SJSA1 (cell line): Measurements from ENCODE around the gene ASIC2. TPM values are rescaled to one million over a fixed set of nuclear protein-coding genes. Genes with fewer than 3 reads are reported as not detected.
"Not testable (repeated sequence)": the region's sequence is repeated elsewhere in the genome, so short reads cannot be mapped to it uniquely, and the experiment has no call there.

Experiments used
- DNase-seq, 2 experiments: peaks; one replicate each; pipeline ENCODE4 v3.0.0-alpha.2; 2015 to 2020; ENCODE audit warnings: low spot score in 2 of 2, low read depth in 1 of 2
- H3K27ac ChIP-seq: fragments of 250-450 bp; sonication (Bioruptor Pico); 2 replicates; pipeline ENCODE4 v1.5.1; 2020; ENCODE audit warnings: mild to moderate bottlenecking, moderate library complexity
- H3K27me3 ChIP-seq: fragments of 250-450 bp; sonication (Bioruptor Pico); replicated peaks from 2 replicates; pipeline ENCODE4 v1.5.1; 2020; ENCODE audit warnings: mild to moderate bottlenecking, moderate library complexity
- H3K36me3 ChIP-seq: fragments of 250-450 bp; sonication (Bioruptor Pico); 2 replicates; pipeline ENCODE4 v1.5.1; 2020; ENCODE audit warnings: mild to moderate bottlenecking
- H3K4me1 ChIP-seq: fragments of 250-450 bp; sonication (Bioruptor Pico); replicated peaks from 2 replicates; pipeline ENCODE4 v1.6.1; 2021; ENCODE audit warnings: mild to moderate bottlenecking
- H3K4me3 ChIP-seq: fragments of 250-450 bp; sonication (Bioruptor Pico); 2 replicates; pipeline ENCODE4 v1.5.1; 2020; ENCODE audit warnings: mild to moderate bottlenecking
- H3K9me3 ChIP-seq: fragments of 250-450 bp; sonication (Bioruptor Pico); replicated peaks from 2 replicates; pipeline ENCODE4 v1.5.1; 2020; ENCODE audit warnings: mild to moderate bottlenecking
- total RNA-seq: library from RNA; depleted of rRNA; stranded (reverse); fragments of >200 nt; shearing (Covaris generic); gene quantifications from 2 replicates; pipeline ENCODE4 v1.2.3, GENCODE V29; 2014

Gene ASIC2
- total RNA-seq, 1 experiment from 2014 or later, result not detected

DNA sequence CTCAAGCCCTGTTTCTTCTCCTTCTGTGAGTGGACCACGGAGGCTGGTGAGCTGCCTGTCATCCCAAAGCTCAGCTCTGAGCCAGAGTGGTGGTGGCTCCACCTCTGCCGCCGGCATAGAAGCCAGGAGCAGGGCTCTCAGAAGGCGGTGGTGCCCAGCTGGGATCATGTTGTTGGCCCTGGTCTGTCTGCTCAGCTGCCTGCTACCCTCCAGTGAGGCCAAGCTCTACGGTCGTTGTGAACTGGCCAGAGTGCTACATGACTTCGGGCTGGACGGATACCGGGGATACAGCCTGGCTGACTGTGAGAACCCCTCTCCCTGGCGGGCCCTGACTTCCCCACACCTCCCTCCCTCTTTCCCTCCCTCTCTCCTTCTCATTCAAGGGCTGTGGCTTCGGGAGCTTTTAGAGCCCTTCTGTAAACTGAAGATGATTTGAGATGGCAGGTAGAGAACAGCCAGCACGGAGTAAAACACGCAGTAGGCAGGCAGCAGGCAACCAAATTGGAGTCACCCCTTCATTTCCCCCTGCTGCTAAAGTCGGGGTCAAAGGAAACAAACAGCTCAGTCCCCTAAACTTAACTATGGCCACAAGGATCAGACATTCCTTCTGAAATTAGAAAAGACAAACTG lies 297.6 kb downstream of the ASIC2 start:
- H3K27ac ChIP-seq, result no peak overlapping the region
- no peak for DNase-seq
- H3K4me3 ChIP-seq, result no peak overlapping the region
- no peaks in the 10 kb centered on the region for H3K9me3 ChIP-seq
- no peaks in the 10 kb centered on the region for H3K4me1 ChIP-seq
- no peaks in the 10 kb centered on the region for H3K36me3 ChIP-seq
- no peaks in the 10 kb centered on the region for H3K27me3 ChIP-seq

DNA sequence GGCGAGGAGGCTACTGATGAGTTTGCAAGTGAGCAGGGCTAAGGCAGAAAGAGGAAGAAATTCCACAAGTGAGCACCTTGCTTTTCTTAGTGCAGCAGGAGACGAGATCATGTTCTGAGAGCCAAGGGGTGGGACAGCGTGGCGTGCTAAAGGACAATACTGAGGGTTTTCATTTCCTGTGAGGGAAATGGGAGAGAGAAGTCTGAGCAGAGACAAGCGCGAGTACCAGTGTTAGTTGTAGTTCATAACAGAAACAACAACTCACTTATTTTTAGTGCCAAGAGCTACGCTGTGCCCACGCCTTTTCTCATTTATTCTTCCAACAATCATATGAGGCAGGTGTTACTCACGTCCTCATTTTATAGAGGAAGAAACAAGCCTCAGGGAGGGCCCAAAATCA lies 299.1 kb downstream of the ASIC2 start:
- DNase-seq, result no peak
- Histone ChIP-seq H3K4me3 (no peak overlapping the region), H3K36me3 (no peaks in the 10 kb centered on the region), H3K27me3 (no peaks in the 10 kb centered on the region), H3K9me3 (no peaks in the 10 kb centered on the region), H3K4me1 (no peaks in the 10 kb centered on the region), H3K27ac (no peak overlapping the region)

GRCh38 chr17:32992321-32993033 lies 300.6 kb downstream of the ASIC2 start:
- DNase-seq, result no peak
- no peak overlapping the region for H3K4me3 ChIP-seq
- no peaks in the 10 kb centered on the region for H3K36me3 ChIP-seq
- no peaks in the 10 kb centered on the region for H3K27me3 ChIP-seq
- no peaks in the 10 kb centered on the region for H3K9me3 ChIP-seq
- H3K27ac ChIP-seq, result no peak overlapping the region
- H3K4me1 ChIP-seq, result no peaks in the 10 kb centered on the region

GRCh38 chr17:32988481-32989101 lies 304.5 kb downstream of the ASIC2 start:
- no peak overlapping the region for H3K27ac ChIP-seq

DNA sequence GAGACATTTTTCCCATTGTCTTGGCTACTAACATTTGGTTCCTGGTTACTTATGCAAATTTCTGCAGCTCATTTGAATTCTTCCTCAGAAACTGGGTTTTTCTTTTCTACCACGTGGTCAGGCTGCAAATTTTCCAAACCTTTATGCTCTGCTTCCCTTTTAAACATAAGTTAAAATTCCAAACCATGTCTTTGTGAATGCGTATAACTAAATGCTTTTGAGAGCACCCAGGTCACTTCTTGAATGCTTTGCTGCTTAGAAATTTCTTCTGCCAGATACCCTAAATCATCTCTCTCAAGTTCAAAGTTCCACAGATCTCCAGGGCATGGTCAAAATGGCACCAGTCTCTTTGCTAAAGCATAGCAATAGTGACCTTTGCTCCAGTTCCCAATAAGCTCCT lies 305.2 kb downstream of the ASIC2 start:
- not testable (repeated sequence) for H3K9me3 ChIP-seq, H3K4me3 ChIP-seq, H3K27ac ChIP-seq, DNase-seq, H3K27me3 ChIP-seq, H3K36me3 ChIP-seq, H3K4me1 ChIP-seq

More at GRCh38 chr17:32988481-32989101, 304.5 kb downstream of the ASIC2 start:
- Histone ChIP-seq H3K4me3 (no peak overlapping the region), H3K4me1 (no peaks in the 10 kb centered on the region), H3K9me3 (no peaks in the 10 kb centered on the region), H3K36me3 (no peaks in the 10 kb centered on the region), H3K27me3 (no peaks in the 10 kb centered on the region)
- no peak for DNase-seq

DNA sequence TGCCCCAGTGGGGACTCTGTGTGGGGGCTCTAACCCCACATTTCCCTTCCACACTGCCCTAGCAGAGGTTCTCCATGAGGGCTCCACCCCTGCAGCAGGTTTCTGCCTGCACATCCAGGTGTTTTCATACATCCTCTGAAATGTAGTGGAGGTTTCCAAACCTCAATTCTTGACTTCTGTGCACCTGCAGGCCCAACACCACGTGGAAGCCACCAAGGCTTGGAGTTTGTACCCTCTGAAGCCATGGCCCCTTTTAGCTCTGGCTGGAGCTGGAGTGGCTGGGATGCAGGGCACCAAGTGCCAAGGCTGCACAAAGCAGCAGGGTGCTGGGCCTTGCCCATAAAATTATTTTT lies 305.7 kb downstream of the ASIC2 start:
- H3K4me3 ChIP-seq, H3K27me3 ChIP-seq, H3K9me3 ChIP-seq, DNase-seq, H3K4me1 ChIP-seq, H3K36me3 ChIP-seq, H3K27ac ChIP-seq: not testable (repeated sequence)

DNA sequence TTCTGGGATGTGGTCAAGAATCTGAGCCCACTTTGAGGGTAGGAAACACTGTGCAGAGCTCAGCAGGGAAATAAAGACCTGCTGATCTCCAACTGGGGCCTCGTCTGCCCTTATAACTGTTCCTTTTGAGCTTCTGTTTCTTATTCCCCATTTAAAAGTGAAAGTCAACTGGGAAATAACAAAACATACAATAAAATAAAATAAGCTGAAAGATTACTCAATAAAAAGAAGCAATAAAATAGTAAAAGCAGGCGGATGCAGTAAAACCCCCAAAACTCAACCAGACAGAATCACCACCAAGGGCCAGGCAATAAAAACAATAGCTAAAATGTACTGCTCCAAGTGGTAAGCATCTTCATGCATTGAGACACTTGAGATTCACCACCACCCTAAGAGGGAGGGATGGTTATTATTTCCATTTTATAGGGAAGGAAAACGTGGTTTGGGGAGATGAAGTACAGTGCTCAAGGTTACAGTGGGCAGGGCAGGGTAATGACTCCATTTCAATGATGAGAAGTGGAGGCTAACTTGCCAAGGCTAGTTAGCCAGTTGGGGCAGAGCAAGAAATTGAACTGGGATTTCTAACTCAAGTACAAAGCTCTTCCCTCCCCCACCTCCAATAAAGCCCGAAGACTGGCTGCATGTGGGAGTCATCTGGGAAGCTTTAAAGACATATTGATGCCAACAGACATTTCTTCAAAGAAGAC lies 307.9 kb downstream of the ASIC2 start:
- Histone ChIP-seq H3K27ac (no peak overlapping the region), H3K27me3 (no peaks in the 10 kb centered on the region), H3K36me3 (no peaks in the 10 kb centered on the region), H3K4me3 (no peak overlapping the region), H3K4me1 (no peaks in the 10 kb centered on the region), H3K9me3 (no peaks in the 10 kb centered on the region)
- no peak for DNase-seq

DNA sequence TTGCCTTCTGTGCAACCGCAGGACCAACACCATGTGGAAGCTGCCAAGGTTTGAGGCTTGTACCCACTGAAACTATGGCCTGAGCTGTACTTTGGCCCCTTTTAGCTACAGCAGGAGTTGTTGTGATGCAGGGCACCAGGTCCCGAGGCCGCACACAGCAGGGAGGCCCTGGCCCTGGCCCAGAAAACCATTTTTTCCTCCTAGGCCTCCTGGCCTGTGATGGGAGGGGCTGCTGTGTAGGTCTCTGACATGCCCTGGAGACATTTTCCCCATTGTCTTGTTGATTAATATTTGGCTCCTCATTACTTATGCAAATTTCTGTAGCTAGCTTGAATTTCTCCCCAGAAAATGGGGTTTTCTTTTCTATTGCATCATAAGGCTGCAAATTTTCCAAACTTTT lies 311.5 kb downstream of the ASIC2 start:
- H3K27me3 ChIP-seq, H3K4me3 ChIP-seq, DNase-seq, H3K27ac ChIP-seq, H3K4me1 ChIP-seq, H3K36me3 ChIP-seq, H3K9me3 ChIP-seq: not testable (repeated sequence)

- Histone ChIP-seq H3K27me3 (no peaks in the 10 kb centered on the region), H3K4me1 (no peaks in the 10 kb centered on the region), H3K27ac (no peak overlapping the region), H3K36me3 (no peaks in the 10 kb centered on the region), H3K9me3 (no peaks in the 10 kb centered on the region), H3K4me3 (no peak overlapping the region)
- no peak for DNase-seq
Observed at GRCh38 chr17:32980230-32980629, 312.9 kb downstream of the ASIC2 start.

- Histone ChIP-seq H3K4me1 (no peaks in the 10 kb centered on the region), H3K36me3 (no peaks in the 10 kb centered on the region), H3K27ac (no peak overlapping the region), H3K9me3 (no peaks in the 10 kb centered on the region), H3K27me3 (no peaks in the 10 kb centered on the region), H3K4me3 (no peak overlapping the region)
- no peak for DNase-seq
Observed at GRCh38 chr17:32976605-32977004, 316.5 kb downstream of the ASIC2 start.

DNA sequence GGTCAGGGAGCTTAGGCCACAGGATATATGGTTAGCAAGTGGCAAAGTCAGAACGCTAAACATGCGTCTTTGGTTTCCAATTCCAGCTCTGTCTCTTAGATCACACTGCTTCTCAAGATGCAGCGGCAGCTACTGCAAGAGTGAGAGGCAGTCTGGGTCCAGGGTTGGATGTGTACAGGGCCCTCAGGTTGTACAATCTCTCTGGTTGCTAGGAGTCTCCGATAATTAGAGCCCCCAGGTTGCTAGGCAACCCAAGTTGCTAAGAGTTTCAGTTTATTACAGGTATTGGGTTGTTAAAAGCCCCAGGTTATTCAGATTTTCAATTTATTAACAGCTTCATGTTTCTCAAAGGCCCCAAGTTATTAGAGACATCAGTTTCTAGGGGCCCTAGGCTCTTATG lies 317.0 kb downstream of the ASIC2 start:
- Histone ChIP-seq H3K36me3 (no peaks in the 10 kb centered on the region), H3K4me3 (no peak overlapping the region), H3K4me1 (no peaks in the 10 kb centered on the region), H3K27ac (no peak overlapping the region), H3K27me3 (no peaks in the 10 kb centered on the region), H3K9me3 (no peaks in the 10 kb centered on the region)
- DNase-seq, result no peak

GRCh38 chr17:32971171-32971570 lies 321.9 kb downstream of the ASIC2 start:
- H3K4me3 ChIP-seq, result no peak overlapping the region
- no peaks in the 10 kb centered on the region for H3K27me3 ChIP-seq
- no peak for DNase-seq
- no peak overlapping the region for H3K27ac ChIP-seq
- H3K9me3 ChIP-seq, result no peaks in the 10 kb centered on the region
- H3K36me3 ChIP-seq, result no peaks in the 10 kb centered on the region
- H3K4me1 ChIP-seq, result no peaks in the 10 kb centered on the region

- H3K4me3 ChIP-seq, result no peak overlapping the region
- no peak for DNase-seq
- H3K9me3 ChIP-seq, result no peaks in the 10 kb centered on the region
- H3K27me3 ChIP-seq, result no peaks in the 10 kb centered on the region
- no peak overlapping the region for H3K27ac ChIP-seq
- no peaks in the 10 kb centered on the region for H3K36me3 ChIP-seq
- no peaks in the 10 kb centered on the region for H3K4me1 ChIP-seq
Observed at GRCh38 chr17:32970281-32970680, 322.8 kb downstream of the ASIC2 start.

- not testable (repeated sequence) for H3K9me3 ChIP-seq, H3K27me3 ChIP-seq, H3K4me3 ChIP-seq, H3K27ac ChIP-seq, H3K4me1 ChIP-seq, DNase-seq, H3K36me3 ChIP-seq
Observed at GRCh38 chr17:32969231-32969630, 323.9 kb downstream of the ASIC2 start.
